CD4-positive, alpha-beta T cell (primary cell): Measurements from ENCODE around the gene PIRT. TPM values are rescaled to one million over a fixed set of nuclear protein-coding genes. Genes with fewer than 3 reads are reported as not detected.

ENCODE experiments used
- ATAC-seq: fragments of 200-7000 bp; cut with Tn5 transposase; one replicate; pipeline ENCODE4 v1.10.0; 2022; ENCODE audit warnings: mild to moderate bottlenecking; ENCODE audit not compliant: poor library complexity
- CTCF ChIA-PET: fragments of 350-600 bp; sonication (Branson Sonifier 250); formaldehyde crosslinking; loops from one replicate; lab custom pipeline; 2021; ENCODE audit warnings: antibody characterized with exemption, inconsistent platforms; lab: Charles Lee
- POLR2A ChIA-PET: fragments of 350-600 bp; sonication (Branson Sonifier 250); formaldehyde crosslinking; loops from one replicate; lab custom pipeline; 2021; ENCODE audit warnings: antibody characterized with exemption, inconsistent platforms; lab: Charles Lee
- DNase-seq, 14 experiments: peaks; one replicate each; pipeline ENCODE4 v3.0.0-alpha.2; 2013 to 2020; ENCODE audit warnings: mixed read lengths in 2 of 14
- H3K27ac ChIP-seq, 2 donors: one replicate each; pipeline versions ENCODE4 v1.5.1 to v1.7.0; 2013; ENCODE audit warnings: low read length in 2 of 2, low read depth in 1 of 2, mild to moderate bottlenecking in 1 of 2
- H3K27me3 ChIP-seq, 2 experiments: 1 replicate in 1 of 2; 2 replicates in 1 of 2; pipeline versions ENCODE4 v1.6.1 to v1.7.0; 2013; ENCODE audit warnings: low read length in 2 of 2, control low read depth in 1 of 2, mild to moderate bottlenecking in 1 of 2, moderate library complexity in 1 of 2; ENCODE audit not compliant: insufficient read depth in 2 of 2, control insufficient read depth in 1 of 2
- H3K36me3 ChIP-seq: one replicate; pipeline ENCODE4 v1.6.1; 2013; ENCODE audit warnings: low read length, control low read depth; ENCODE audit not compliant: insufficient read depth
- H3K4me1 ChIP-seq: one replicate; pipeline ENCODE4 v1.6.1; 2013; ENCODE audit warnings: low read length, control low read depth; ENCODE audit not compliant: insufficient read depth
- H3K4me3 ChIP-seq: one replicate; pipeline ENCODE4 v1.5.1; 2013; ENCODE audit warnings: mild to moderate bottlenecking, low read length, moderate library complexity
- H3K9me3 ChIP-seq, 2 experiments: 1 replicate in 1 of 2; 2 replicates in 1 of 2; pipeline versions ENCODE4 v1.6.1 to v1.7.0; 2013; ENCODE audit warnings: low read length in 2 of 2, mild to moderate bottlenecking in 2 of 2, control low read depth in 1 of 2, moderate library complexity in 1 of 2; ENCODE audit not compliant: control insufficient read depth in 1 of 2, insufficient read depth in 1 of 2
- H3K27ac Mint-ChIP-seq: one replicate; pipeline ENCODE4 v1.8.0; 2020; ENCODE audit warnings: mixed read lengths
- H3K27me3 Mint-ChIP-seq: one replicate; pipeline ENCODE4 v1.8.0; 2021; ENCODE audit warnings: mixed read lengths
- H3K36me3 Mint-ChIP-seq: one replicate; pipeline ENCODE4 v1.8.0; 2021; ENCODE audit warnings: low read depth, mixed read lengths
- H3K4me1 Mint-ChIP-seq: one replicate; pipeline ENCODE4 v1.8.0; 2021; ENCODE audit warnings: low read depth, mixed read lengths
- H3K4me3 Mint-ChIP-seq: one replicate; pipeline ENCODE4 v1.8.0; 2020; ENCODE audit warnings: mild to moderate bottlenecking, mixed read lengths
- H3K9me3 Mint-ChIP-seq: one replicate; pipeline ENCODE4 v1.8.0; 2020; ENCODE audit warnings: mixed read lengths
- intact Hi-C, 2 experiments: fragments of 100-400 bp; cut with DNase I in 1 of 2; cut with micrococcal nuclease in 1 of 2; formaldehyde crosslinking; loops; one replicate each; pipeline versions ENCODE4 v1.15.1 to v1.9.0; 2023 to 2025; cut with DNase I, micrococcal nuclease
- total RNA-seq, 174 experiments: library from RNA in 2 of 174; stranded (reverse) in 2 of 174; gene quantifications; one replicate each; pipeline ENCODE4 v1.2.3 and lab custom pipeline; 2021 to 2026
- TF ChIP-seq, protein P1 (sequence below): fragments of 200-600 bp; IDR thresholded peaks from one replicate; pipeline ENCODE4 v1.8.0; 2022; ENCODE audit warnings: antibody characterized with exemption, mild to moderate bottlenecking

The PIRT gene
- total RNA-seq, 2 experiments from 2014 or later, result not detected

DNA sequence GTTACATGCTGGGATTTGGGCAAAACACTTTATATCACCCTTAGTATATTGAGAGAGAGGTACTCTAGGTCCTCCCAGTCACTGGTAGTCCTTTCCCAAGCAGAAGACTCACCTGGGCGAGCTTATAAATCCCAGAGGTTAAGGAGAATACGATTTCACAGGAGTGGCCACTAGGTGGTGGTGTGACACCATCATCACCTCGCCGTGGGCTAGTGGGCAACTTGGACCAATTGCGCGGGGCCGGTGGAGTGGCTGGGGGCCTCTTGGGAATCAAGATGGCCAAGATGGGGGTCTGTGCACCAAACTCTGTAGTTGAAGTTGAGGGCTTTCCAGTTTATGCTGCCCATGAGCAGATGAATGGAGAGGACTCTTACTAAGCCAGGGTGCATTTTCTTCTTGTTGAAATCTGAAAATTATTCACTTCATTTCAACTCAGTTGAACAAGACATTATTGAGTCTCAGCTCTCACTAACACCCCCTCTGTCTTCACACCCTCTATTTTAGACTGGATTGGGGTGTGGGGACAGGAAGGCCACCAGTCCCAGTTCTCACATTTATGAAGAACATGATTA lies 38.2 kb upstream of the PIRT start:
- peak in 4 of 14 experiments; percentile 3 to 24 (median 10) for DNase-seq
- no peak overlapping the region for H3K27ac Mint-ChIP-seq
- TF ChIP-seq, protein P1, sequence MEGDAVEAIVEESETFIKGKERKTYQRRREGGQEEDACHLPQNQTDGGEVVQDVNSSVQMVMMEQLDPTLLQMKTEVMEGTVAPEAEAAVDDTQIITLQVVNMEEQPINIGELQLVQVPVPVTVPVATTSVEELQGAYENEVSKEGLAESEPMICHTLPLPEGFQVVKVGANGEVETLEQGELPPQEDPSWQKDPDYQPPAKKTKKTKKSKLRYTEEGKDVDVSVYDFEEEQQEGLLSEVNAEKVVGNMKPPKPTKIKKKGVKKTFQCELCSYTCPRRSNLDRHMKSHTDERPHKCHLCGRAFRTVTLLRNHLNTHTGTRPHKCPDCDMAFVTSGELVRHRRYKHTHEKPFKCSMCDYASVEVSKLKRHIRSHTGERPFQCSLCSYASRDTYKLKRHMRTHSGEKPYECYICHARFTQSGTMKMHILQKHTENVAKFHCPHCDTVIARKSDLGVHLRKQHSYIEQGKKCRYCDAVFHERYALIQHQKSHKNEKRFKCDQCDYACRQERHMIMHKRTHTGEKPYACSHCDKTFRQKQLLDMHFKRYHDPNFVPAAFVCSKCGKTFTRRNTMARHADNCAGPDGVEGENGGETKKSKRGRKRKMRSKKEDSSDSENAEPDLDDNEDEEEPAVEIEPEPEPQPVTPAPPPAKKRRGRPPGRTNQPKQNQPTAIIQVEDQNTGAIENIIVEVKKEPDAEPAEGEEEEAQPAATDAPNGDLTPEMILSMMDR, result peak; percentile 50

DNA sequence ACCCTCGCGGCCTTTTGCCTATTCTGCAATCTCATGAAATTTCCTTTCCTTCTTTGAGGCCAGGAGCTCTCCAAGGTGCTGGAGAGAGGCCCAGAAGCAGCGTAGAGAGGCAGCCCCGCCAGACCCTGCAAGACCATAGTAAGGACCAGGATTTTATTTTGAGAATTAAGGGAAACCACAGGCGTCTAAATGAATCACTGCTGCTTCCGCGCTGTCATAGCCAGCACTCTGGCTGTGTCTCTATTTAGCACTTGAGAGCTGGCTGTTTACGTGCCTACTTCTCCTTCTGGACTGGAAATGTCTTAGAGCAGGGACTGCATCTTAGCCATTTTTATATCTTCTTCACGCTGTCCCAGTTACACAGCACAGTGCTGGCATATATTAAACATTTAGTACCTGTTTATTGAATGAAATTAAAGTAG lies 37.6 kb upstream of the PIRT start:
- ATAC-seq (no peak), DNase-seq (peak in 3 of 14 experiments; percentile 1 to 8 (median 3))
- H3K36me3 ChIP-seq, result no peaks in the 10 kb centered on the region
- no peaks in the 10 kb centered on the region for H3K4me1 ChIP-seq
- Mint-ChIP-seq H3K4me3 (no peak overlapping the region), H3K27ac (no peak overlapping the region), H3K27me3 (peaks cover 63% of the 10 kb centered on the region), H3K4me1 (no peaks in the 10 kb centered on the region), H3K36me3 (no peaks in the 10 kb centered on the region), H3K9me3 (no peaks in the 10 kb centered on the region)
- TF ChIP-seq, protein P1, result no peak
- POLR2A ChIA-PET, result no interaction called here
- peaks cover 9 to 14% of the 10 kb centered on the region in 2 experiments for H3K27me3 ChIP-seq
- intact Hi-C loops, result no loop called here
- no peaks in the 10 kb centered on the region for H3K9me3 ChIP-seq
- no peak overlapping the region for H3K4me3 ChIP-seq
- H3K27ac ChIP-seq, result no peak overlapping the region
- CTCF ChIA-PET, result interaction anchor here (0.9 to 1.7 kb wide), 3 partner anchors 27 to 229 kb away, joined by 3 to 4 read pairs (median 3); no protein-coding TSS in a partner anchor

More for the DNA sequence above, 38.2 kb upstream of the PIRT start:
- intact Hi-C loops, result no loop called here
- CTCF ChIA-PET, result interaction anchor here (0.9 to 1.7 kb wide), 3 partner anchors 28 to 230 kb away, joined by 3 to 4 read pairs (median 3); no protein-coding TSS in a partner anchor
- H3K27me3 ChIP-seq, result peaks cover 8 to 14% of the 10 kb centered on the region in 2 experiments
- no peak overlapping the region for H3K27ac ChIP-seq
- H3K36me3 ChIP-seq, result no peaks in the 10 kb centered on the region
- no peaks in the 10 kb centered on the region for H3K4me1 Mint-ChIP-seq
- no peak overlapping the region for H3K4me3 Mint-ChIP-seq
- no peaks in the 10 kb centered on the region for H3K36me3 Mint-ChIP-seq
- POLR2A ChIA-PET, result no interaction called here
- H3K4me3 ChIP-seq, result no peak overlapping the region
- H3K9me3 ChIP-seq, result no peaks in the 10 kb centered on the region
- H3K27me3 Mint-ChIP-seq, result peaks cover 57% of the 10 kb centered on the region
- no peak for ATAC-seq
- no peaks in the 10 kb centered on the region for H3K4me1 ChIP-seq
- H3K9me3 Mint-ChIP-seq, result no peaks in the 10 kb centered on the region

DNA sequence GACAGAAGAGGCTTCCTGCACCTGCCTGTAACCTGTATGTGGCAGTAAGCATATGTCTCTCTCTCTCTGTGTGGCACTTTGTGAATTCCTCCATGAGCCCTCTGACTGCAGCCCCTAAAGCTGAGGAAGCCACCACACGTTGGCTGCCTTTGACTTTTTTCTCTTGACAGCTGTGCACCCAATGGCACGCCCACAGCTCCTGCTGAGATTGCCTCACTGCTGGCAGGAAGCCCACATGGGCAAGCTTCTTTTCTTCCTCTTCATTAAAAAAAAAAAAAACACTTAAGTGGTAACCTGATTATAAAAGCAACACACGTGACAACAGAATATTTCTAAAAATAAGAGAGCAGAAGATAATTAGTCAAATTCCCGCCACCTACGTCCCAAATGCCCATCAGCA lies 34.0 kb upstream of the PIRT start:
- no peaks in the 10 kb centered on the region for H3K4me1 ChIP-seq
- ChIA-PET CTCF (no interaction called here), POLR2A (no interaction called here)
- no peaks in the 10 kb centered on the region for H3K36me3 ChIP-seq
- intact Hi-C loops, result no loop called here
- Mint-ChIP-seq H3K27me3 (peaks cover 55% of the 10 kb centered on the region), H3K4me3 (no peak overlapping the region), H3K4me1 (no peaks in the 10 kb centered on the region), H3K9me3 (peaks cover 3% of the 10 kb centered on the region), H3K27ac (no peak overlapping the region), H3K36me3 (no peaks in the 10 kb centered on the region)
- no peak for DNase-seq
- ATAC-seq, result no peak
- H3K27me3 ChIP-seq, result peaks cover 6 to 8% of the 10 kb centered on the region in 2 experiments
- H3K27ac ChIP-seq, result no peak overlapping the region
- H3K4me3 ChIP-seq, result no peak overlapping the region
- H3K9me3 ChIP-seq, result no peaks in the 10 kb centered on the region
- TF ChIP-seq, protein P1, result no peak
